Aorta (tissue), 5 donors: ENCODE data around the gene GOLGA6L7. TPM values are rescaled to one million over a fixed set of nuclear protein-coding genes. Genes with fewer than 3 reads are reported as not detected.
A peak's percentile ranks its signal among the peaks of the same experiment; 100 is the strongest.
"Not testable (repeated sequence)": the region's sequence is repeated elsewhere in the genome, so short reads cannot be mapped to it uniquely, and the experiment has no call there.

Experiments used
- ATAC-seq: fragments of 200-7000 bp; cut with Tn5 transposase; one replicate; pipeline ENCODE4 v1.9.1; 2022; ENCODE audit warnings: moderate library complexity; ENCODE audit not compliant: low FRiP score
- DNase-seq, 2 donors: peaks; one replicate each; pipeline ENCODE4 v3.0.0-alpha.2; 2020
- H3K27ac ChIP-seq, 2 donors: one replicate each; pipeline ENCODE4 v1.5.1; 2013; ENCODE audit warnings: low read length in 2 of 2, mild to moderate bottlenecking in 2 of 2, moderate library complexity in 2 of 2, control low read depth in 1 of 2, inconsistent platforms in 1 of 2, low read depth in 1 of 2
- H3K27me3 ChIP-seq, 2 donors: one replicate each; pipeline ENCODE4 v1.6.1; 2013; ENCODE audit warnings: control low read depth in 1 of 2, low read length in 1 of 2, mild to moderate bottlenecking in 1 of 2, moderate library complexity in 1 of 2; ENCODE audit not compliant: insufficient read depth in 2 of 2, control insufficient read depth in 1 of 2
- H3K36me3 ChIP-seq, 2 donors: one replicate each; pipeline ENCODE4 v1.6.1; 2013; ENCODE audit warnings: control low read depth in 1 of 2, low read length in 1 of 2, mild to moderate bottlenecking in 1 of 2; ENCODE audit not compliant: insufficient read depth in 2 of 2, control insufficient read depth in 1 of 2
- H3K4me1 ChIP-seq, 2 donors: one replicate each; pipeline ENCODE4 v1.6.1; 2013; ENCODE audit warnings: low read length in 2 of 2, control low read depth in 1 of 2, mild to moderate bottlenecking in 1 of 2, moderate library complexity in 1 of 2; ENCODE audit not compliant: insufficient read depth in 2 of 2, control insufficient read depth in 1 of 2
- H3K4me3 ChIP-seq, 2 donors: one replicate each; pipeline ENCODE4 v1.5.1; 2013; ENCODE audit warnings: low read length in 2 of 2, control low read depth in 1 of 2, mild to moderate bottlenecking in 1 of 2
- H3K9me3 ChIP-seq: one replicate; pipeline ENCODE4 v1.6.1; 2013; ENCODE audit warnings: mild to moderate bottlenecking, low read length; ENCODE audit not compliant: control insufficient read depth
- WGBS, 2 donors: extraction: QIAGEN DNeasy Blood & Tissue Kit; methylation state at CpG; one replicate each; pipeline ENCODE4 v1.1.7; 2013; 5-methylcytosine and 5-hydroxymethylcytosine counted together
- intact Hi-C, 2 donors: fragments of 100-400 bp; cut with DNase I; formaldehyde crosslinking; loops; one replicate each; pipeline versions ENCODE4 v1.14.2 to v1.15.0; 2022
- polyA plus RNA-seq, 2 donors: library from polyadenylated mRNA; stranded (reverse); fragments of 200-250 nt; gene quantifications; one replicate each; pipeline ENCODE4 v1.2.3, GENCODE V29; 2013
- total RNA-seq, 2 donors: library from RNA; stranded (reverse); fragmentation: NEBNext Ultra II Directional; extraction: Animal tissue kit (Norgen Biotek cat#: 25700); gene quantifications; one replicate each; pipeline ENCODE4 v1.2.1, GENCODE V29; 2021
- donor health status: healthy with polysubstance abuse.
- donor health status: Bipolar disorder and iron deficiency.
- donor health status: DM: no; HTN: no; CAD: no.
- donor health status: DM: no; HTN: no; CAD: no.
- donor health status: DM: yes; HTN: yes; CAD: no.

GOLGA6L7 gene
- total and polyA plus RNA-seq, 4 donors, result not detected

DNA sequence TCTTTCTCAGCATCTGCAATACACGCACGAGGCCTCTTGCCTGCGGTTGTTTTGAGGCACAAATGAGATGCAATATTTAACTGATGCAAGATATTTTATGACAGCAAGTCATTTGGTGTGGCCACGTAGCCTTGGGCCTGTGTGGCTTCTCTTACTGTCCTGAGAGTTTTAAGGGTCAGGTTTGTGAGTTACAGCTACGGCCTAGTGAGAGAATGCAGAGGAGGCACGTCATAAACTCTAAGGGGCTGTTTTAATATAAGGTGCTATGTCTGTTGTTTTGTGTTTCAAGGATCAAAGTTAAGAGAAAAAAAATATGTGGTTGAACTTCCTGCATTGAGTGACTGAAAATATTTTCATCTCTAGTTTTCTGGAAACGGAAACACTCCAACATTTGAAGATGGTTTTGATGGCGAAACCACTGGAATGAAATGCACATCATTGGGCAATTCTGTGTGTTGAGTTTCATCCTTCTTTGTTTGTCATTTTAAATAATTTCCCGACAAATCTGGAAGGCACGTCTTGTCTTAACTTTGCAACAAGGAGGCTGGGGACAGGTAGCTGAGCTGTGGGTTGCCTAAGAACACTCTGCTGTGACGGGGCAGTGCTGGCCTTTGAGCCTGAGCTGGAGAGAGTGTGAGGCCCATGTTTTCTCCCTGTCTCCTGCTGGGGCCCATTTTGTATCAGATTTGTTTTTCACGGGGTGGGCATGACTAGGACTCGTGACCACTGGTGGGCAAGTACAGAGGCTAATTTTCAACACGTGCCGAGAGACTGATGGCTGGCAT lies 42.5 kb upstream of the GOLGA6L7 start:
- ATAC-seq, result no peak
- Histone ChIP-seq H3K36me3 (no peaks in the 10 kb centered on the region), H3K27me3 (no peaks in the 10 kb centered on the region), H3K4me3 (no peak overlapping the region), H3K9me3 (no peaks in the 10 kb centered on the region), H3K27ac (no peak overlapping the region), H3K4me1 (no peaks in the 10 kb centered on the region)
- intact Hi-C loops, result no loop called here
- 91% methylated on average over 15 of the region's 15 CpGs for WGBS, 2 donors
- peak in 1 of 2 donors; percentile 23 for DNase-seq

DNA sequence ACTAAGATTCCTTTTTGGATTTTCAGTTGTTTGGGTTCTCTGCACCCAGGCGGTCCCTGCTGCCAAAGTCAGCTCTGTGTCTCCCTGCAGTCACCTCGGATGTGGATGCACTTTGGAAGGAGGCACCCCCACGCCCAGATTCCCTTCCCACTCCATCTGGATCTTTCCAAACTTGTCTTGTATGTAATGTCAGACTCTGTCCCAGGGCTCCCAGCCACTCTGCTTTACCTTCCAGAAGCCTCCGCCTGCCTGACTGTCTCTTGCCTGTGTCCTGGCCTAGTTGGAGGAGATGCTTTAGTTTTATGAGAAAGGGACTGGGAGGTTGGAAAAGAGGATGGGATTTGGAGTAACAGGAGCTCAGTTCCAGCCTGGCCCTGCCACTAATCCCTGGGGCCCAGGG lies 41.8 kb upstream of the GOLGA6L7 start:
- H3K27ac ChIP-seq, H3K4me1 ChIP-seq, intact Hi-C loops, H3K27me3 ChIP-seq, H3K36me3 ChIP-seq, H3K9me3 ChIP-seq, H3K4me3 ChIP-seq, ATAC-seq: not testable (repeated sequence)
- peak in 1 of 2 donors; percentile 20 for DNase-seq
- 81 to 89% methylated on average over 4 of the region's 4 CpGs for WGBS, 2 donors

DNA sequence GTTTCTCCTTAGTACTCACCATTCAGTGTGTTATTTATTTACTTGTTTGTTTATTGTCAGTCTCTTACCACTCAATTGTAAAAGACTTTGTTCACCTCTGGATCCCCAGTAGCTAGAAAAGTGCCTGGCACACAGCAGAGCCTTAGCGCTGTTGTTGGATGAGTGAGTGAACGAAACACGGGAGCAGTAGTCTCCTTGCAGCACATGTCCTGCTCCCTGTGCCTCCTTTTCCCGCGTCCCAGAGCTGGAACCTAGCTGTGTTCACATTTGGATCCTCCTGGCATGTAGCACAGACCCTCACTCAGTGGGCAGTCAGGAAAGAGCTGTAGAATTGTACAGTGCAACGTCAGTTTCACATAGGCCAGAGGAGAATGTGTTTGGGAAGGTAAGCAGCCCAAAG lies 41.4 kb upstream of the GOLGA6L7 start:
- H3K27me3 ChIP-seq, H3K9me3 ChIP-seq, H3K4me1 ChIP-seq, intact Hi-C loops, H3K4me3 ChIP-seq, DNase-seq, H3K36me3 ChIP-seq, ATAC-seq, H3K27ac ChIP-seq: not testable (repeated sequence)
- 92 to 93% methylated on average over 6 of the region's 6 CpGs for WGBS, 2 donors

DNA sequence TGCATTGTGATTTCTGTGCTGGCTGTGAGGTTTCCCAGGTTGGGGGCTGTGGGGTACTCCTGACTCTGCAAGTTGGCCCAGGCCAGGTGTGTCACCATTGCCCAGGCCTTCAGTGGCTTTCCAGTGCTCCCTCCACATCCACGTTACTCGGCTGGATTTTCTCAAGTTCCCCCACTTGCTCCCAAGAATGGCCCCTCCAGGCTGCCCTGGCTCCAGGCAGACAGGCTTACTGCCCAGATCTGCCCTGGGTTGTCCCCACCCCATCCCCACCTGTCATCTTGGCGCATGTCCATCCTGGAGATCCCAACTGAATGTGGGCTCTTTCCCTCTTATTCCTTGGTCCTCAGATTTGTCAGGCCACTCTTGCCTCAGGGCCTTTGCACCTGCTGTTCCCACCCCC lies 40.9 kb upstream of the GOLGA6L7 start:
- no peak for ATAC-seq
- H3K27ac ChIP-seq, result no peak overlapping the region
- 98 to 100% methylated on average over 3 of the region's 3 CpGs for WGBS, 2 donors
- H3K36me3 ChIP-seq, result no peaks in the 10 kb centered on the region
- no peak overlapping the region for H3K4me3 ChIP-seq
- no peaks in the 10 kb centered on the region for H3K9me3 ChIP-seq
- no peaks in the 10 kb centered on the region for H3K4me1 ChIP-seq
- no peaks in the 10 kb centered on the region for H3K27me3 ChIP-seq
- intact Hi-C loops, result no loop called here
- DNase-seq, result peak in 1 of 2 donors; percentile 56

DNA sequence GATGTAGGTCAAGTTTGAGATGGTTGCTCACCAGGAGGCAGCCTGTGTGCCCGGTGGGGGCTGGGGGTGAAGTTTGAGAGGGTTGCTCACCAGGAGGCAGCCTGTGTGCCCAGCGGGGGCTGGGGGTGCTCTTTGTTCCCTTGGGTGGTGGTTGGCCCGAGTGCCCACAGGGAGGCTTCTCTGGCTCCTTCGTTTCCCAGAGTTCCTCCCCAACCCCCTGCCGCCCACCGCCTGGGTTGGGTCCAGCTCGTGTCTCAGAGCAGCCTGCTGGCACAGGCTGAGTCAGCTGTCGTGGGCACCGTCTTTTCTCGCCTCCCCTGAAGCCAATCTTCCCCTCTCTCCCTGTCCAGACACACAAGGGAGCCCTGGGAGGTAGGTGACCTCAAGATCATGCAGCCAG lies 40.5 kb upstream of the GOLGA6L7 start:
- H3K4me1 ChIP-seq, result no peaks in the 10 kb centered on the region
- H3K4me3 ChIP-seq, result no peak overlapping the region
- intact Hi-C loops, result no loop called here
- H3K27me3 ChIP-seq, result no peaks in the 10 kb centered on the region
- H3K9me3 ChIP-seq, result no peaks in the 10 kb centered on the region
- H3K27ac ChIP-seq, result no peak overlapping the region
- WGBS, 2 donors, result 72 to 74% methylated on average over 10 of the region's 10 CpGs
- DNase-seq, result peak in 1 of 2 donors; percentile 59
- ATAC-seq, result no peak
- no peaks in the 10 kb centered on the region for H3K36me3 ChIP-seq

DNA sequence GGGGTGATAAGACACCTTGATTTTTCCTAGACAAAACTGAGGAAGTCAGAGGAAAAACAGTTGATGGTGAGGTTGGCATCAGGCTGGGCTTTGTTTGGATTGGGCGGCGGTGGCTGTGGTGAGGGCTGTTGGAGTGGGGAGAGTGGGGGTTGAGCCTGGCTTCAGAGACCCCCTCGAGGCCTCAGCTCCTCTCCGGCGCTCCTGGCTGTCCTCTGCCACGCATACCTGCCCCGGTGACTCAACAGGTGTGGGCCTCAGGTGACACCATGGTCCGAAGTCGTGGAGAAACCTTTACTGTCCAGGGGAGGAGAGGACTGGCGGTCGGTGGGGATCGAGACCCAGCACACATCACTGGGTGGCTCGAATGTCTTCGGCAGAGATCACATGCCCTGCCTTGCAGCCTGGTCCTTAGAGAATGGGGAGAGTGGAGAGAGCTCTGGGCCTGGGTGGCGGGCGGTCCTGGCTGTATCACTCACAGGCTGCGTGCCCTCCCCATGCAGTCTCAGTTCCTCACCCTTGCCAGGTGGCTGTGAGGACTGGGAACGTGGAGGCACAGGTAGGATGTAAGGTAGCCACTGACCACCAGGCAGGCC lies 40.0 kb upstream of the GOLGA6L7 start:
- Histone ChIP-seq H3K4me1 (no peaks in the 10 kb centered on the region), H3K4me3 (no peak overlapping the region), H3K36me3 (no peaks in the 10 kb centered on the region), H3K27ac (no peak overlapping the region), H3K9me3 (no peaks in the 10 kb centered on the region), H3K27me3 (no peaks in the 10 kb centered on the region)
- intact Hi-C loops, result no loop called here
- no peak for ATAC-seq
- DNase-seq, result peak in 1 of 2 donors; percentile 40
- 92 to 94% methylated on average over 18 of the region's 18 CpGs for WGBS, 2 donors

DNA sequence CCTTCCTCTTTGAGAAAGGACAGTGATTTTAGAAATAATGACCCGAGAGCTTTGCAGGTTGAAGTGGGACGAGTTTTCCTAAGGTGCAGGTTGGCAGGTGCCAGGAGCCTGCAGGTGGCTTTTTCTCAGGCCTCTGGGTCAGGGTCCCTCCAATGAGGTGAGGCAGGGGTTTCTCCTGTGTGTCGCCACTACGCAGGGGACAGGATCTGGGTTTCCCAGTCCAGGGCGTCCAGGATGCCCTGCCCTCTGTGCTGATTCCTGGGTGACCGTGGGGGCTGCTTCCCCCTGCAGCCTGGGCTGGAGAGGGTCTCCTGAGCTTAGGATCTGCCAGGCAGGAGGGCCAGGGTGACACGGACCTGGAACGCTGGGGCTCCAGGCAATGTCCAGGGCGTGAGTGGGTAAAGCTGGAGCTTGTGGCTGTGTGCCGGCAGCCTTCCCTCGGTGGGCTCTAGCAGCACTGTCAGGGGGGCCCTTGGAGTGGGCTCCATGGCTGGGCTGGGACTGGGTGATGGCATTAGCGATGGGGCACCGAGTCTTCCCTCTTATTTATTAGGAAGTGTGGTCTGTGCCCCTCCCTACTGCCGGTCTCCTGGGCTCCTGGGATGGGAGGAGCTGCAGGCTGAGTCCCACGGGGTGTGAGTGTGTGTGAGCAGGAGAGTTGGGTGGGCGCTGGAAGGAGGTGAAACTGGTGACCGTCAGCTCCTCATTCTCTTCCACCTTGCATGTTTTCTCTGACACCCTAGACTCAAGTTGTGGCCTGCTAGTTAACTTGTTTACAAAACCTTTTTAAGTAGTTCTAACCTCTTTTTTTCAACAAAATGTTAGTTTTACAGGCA lies 39.1 kb upstream of the GOLGA6L7 start:
- Histone ChIP-seq H3K27ac (no peak overlapping the region), H3K4me1 (no peaks in the 10 kb centered on the region), H3K36me3 (no peaks in the 10 kb centered on the region), H3K4me3 (no peak overlapping the region), H3K27me3 (no peaks in the 10 kb centered on the region), H3K9me3 (no peaks in the 10 kb centered on the region)
- 84 to 85% methylated on average over 15 to 17 of the region's 17 CpGs for WGBS, 2 donors
- no peak for ATAC-seq
- DNase-seq, result peak in 1 of 2 donors; percentile 53
- intact Hi-C loops, result no loop called here

DNA sequence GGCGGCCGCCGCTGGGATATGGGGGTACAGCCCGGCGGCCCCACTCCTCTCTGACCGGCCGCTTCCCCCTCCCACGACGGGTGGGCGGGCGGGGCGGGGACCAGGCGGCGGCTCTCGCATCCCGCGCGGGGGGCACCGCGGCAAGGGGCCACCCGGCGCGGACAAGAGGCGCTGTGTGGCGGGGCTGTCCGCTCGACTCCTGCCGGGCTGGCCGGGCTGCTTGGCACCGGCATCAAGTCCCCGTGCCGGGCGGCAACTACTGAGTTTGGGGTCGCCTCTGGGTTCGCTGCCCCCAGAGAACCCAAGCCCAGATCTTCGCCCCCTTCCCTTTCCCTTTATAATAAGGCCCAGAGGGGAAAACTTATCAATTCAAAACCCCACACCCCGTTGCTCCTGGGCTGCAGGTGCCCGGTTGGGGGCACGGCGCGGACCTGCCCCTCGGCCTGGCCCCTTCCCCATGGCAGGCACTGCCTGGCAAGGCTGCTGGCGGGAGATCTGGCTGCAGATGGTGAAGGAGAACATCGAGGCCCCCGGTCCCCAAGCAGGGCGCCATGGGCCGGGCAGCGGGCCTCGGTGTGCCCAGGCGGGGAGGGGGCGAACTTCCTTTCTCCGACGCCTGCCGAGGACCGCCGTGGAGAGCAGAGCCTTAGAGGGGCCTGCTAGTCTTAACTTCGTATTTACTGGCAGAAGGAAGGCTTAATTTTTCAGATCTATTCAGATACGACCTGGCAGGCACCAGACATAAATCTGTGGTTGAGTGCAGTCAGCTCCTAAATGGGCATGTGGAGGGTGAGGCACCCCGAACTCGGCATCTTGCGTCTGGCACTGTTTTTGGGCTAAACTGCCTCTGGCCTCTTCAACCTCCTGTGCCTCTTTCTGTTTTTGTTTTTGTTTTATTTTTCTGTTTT lies 38.2 kb upstream of the GOLGA6L7 start:
- intact Hi-C loops, result no loop called here
- H3K27ac ChIP-seq, result no peak overlapping the region
- no peaks in the 10 kb centered on the region for H3K36me3 ChIP-seq
- no peaks in the 10 kb centered on the region for H3K9me3 ChIP-seq
- no peaks in the 10 kb centered on the region for H3K4me1 ChIP-seq
- DNase-seq, result peak in 1 of 2 donors; percentile 64
- ATAC-seq, result no peak
- no peaks in the 10 kb centered on the region for H3K27me3 ChIP-seq
- peak overlapping the region; percentile 44 to 70 for H3K4me3 ChIP-seq
- 18 to 21% methylated on average over 49 to 61 of the region's 61 CpGs for WGBS, 2 donors
